ENCODE data around the gene CCDC97.
"Not testable (repeated sequence)": the region's sequence is repeated elsewhere in the genome, so short reads cannot be mapped to it uniquely, and the experiment has no call there.

CCDC97 gene

DNA sequence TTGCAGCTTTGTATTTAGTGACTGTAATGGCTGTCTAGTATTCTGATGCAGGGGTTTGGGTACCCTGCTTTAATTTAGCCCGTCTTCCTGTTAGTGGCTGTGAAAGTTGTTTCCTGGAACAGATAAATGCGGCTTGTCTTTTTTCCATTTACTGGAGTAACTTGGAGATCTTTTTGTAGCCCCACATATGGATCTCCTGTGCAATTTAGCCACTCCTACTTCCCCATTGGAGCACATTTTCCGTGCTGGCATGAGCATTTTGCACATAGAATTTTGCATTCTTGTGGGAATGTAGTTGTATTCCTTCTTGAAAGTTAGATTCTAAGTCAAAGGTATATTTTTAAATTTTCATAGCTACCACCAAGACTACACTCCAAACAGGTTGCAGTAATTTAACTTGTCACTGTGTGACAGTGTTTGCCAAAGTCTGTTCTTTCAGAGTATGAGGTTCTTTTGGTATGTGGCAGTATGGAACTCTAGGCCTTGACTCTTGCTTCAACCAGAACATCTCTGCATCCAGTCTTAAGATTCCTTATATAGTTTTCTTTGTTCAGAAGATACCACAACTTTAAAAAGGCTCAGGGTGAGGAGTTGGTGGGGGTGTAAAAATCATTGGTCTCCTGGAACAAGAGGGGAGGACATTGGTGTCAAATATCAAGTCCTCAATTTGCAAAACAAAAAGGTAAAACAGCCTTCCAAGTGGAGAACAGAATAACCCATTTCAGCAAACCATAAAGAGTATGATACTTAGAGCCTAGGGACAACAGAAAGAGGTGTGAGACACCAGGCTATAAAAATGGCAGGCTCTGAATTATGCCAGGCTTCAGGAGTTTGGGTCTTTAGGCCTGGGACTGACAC, 21.1 kb upstream of the CCDC97 start:
- no peak overlapping the region for H3K4me3 ChIP-seq (replicated peaks; ENCODE audit: low read depth, low read length)

DNA sequence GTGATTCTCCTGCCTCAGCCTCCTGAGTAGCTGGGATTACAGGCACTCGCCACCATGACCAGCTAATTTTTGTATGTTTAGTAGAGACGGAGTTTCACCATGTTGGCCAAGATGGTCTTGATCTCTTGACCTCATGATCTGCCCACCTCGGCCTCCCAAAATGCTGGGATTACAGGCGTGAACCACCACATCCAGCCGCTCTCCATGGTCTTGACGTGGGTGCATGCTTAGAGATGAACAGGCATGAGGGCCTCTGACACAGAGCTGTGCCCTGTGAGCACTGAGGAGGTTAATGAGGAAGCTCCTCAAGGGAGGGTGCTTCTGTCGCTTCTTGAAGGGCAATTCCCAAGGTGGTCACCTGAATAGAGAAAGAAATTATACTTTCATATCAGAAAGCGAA, 20.2 kb upstream of the CCDC97 start:
- H3K4me3 ChIP-seq (replicated peaks; ENCODE audit: low read depth, low read length); DNase-seq (ENCODE audit: low read depth): not testable (repeated sequence)

More for the DNA sequence above, 21.1 kb upstream of the CCDC97 start:
- TF ChIP-seq, protein P1, sequence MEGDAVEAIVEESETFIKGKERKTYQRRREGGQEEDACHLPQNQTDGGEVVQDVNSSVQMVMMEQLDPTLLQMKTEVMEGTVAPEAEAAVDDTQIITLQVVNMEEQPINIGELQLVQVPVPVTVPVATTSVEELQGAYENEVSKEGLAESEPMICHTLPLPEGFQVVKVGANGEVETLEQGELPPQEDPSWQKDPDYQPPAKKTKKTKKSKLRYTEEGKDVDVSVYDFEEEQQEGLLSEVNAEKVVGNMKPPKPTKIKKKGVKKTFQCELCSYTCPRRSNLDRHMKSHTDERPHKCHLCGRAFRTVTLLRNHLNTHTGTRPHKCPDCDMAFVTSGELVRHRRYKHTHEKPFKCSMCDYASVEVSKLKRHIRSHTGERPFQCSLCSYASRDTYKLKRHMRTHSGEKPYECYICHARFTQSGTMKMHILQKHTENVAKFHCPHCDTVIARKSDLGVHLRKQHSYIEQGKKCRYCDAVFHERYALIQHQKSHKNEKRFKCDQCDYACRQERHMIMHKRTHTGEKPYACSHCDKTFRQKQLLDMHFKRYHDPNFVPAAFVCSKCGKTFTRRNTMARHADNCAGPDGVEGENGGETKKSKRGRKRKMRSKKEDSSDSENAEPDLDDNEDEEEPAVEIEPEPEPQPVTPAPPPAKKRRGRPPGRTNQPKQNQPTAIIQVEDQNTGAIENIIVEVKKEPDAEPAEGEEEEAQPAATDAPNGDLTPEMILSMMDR (IDR thresholded peaks at IDR 0.05; ENCODE audit: low read length, missing control alignments) = no peak
- no peak for DNase-seq (ENCODE audit: low read depth)

DNA sequence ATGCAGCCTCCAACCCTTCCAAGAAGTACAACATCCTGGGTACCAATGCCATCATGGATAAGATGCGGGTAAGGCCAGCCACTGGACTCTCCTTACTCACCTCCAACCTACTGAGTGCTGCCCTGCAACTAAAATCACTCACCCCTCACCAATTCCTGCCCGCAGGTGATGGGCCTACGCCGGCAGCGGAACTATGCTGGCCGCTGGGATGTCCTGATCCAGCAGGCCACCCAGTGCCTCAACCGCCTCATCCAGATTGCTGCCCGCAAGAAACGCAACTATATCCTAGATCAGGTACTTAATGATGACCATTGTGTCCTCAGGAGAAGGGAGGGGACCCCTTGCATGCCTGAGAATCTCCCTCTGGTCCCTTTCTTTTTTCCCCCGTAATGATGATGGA, 15.6 kb upstream of the CCDC97 start:
- no peak for DNase-seq (ENCODE audit: low read depth)
- no peak overlapping the region for H3K4me3 ChIP-seq (replicated peaks; ENCODE audit: low read depth, low read length)
- TF ChIP-seq, protein P1 (IDR thresholded peaks at IDR 0.05; ENCODE audit: low read length, missing control alignments) = no peak

DNA sequence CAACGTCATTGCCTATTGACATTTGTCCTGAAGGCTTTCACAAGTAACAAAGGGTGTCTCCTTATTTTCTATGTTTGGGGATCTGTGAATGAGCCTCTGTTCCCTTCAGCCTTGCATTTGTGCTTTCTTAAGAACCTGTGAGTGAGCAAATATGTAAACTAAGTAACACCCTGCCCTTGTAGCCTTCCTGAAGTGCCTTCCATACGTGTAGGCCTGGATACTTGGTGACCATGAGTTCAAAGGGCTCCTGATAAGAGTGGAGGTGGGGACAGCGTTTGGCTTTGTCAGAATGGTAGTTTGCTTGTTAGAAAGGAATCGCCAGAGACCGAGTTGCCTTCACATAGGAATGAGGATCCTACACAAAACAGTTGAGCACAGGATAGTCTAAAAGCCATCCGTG, 14.5 kb upstream of the CCDC97 start:
- no peak overlapping the region for H3K4me3 ChIP-seq (replicated peaks; ENCODE audit: low read depth, low read length)
- TF ChIP-seq, protein P1 (IDR thresholded peaks at IDR 0.05; ENCODE audit: low read length, missing control alignments) = no peak
- DNase-seq (ENCODE audit: low read depth) = no peak

DNA sequence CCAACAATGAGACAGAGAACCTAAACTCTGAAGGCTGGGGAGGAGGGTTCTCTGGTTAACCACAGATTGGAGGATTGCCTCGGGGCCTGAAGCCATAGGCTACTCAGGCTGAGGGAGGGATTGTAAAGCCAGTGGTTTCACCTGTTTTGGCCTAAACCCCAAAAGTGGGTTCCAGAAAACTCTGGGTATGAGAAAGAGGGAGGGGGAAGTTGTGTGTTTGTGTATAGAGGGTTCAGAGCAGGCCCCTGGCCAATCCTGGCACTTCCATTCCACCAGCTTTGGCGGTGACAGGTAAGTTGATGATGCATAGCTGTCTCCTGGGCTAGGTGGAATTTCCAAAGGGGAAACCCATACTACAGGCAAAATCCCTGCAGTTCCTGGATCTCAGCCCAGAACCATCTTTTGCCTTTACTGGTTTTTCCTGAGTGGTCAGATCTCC, 13.5 kb upstream of the CCDC97 start:
- TF ChIP-seq, protein P1 (IDR thresholded peaks at IDR 0.05; ENCODE audit: low read length, missing control alignments) = no peak
- H3K4me3 ChIP-seq (replicated peaks; ENCODE audit: low read depth, low read length) = no peak overlapping the region
- DNase-seq (ENCODE audit: low read depth) = no peak

DNA sequence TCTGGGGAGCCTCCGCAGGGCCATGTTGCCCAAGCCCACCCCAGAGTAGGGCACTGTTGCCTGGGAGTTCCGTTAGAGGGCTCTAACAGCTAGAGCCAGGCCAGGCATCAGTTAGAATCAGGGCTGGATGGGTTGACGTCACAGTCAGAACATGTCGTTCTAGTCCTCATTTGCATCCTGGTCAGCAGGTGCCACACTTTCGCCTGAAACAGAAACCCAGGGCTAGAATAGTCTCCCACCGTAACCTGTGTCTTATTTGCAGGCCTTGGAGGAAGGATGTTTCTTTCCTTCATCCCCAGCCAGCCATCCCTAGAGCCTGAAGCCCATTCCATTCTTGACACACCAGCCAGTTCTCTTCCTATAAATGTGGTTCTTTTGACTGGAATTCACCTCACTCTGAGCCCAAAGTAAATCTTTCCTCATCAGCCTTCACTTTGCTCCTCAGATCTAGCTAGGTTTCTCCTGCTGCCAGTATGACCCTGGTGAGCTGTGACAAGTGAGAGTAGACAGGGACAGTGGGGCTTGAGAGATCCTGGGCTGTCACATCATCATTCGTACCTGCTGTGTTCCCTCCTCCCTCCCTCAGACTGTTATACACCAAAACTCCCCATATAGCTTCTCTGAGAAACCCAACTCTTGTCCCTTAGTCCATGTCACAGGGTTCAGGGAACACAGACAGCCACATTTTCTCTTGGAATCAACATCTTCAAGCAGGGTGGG, 12.2 kb upstream of the CCDC97 start:
- no peak for DNase-seq (ENCODE audit: low read depth)
- TF ChIP-seq, protein P1 (IDR thresholded peaks at IDR 0.05; ENCODE audit: low read length, missing control alignments) = no peak
- no peak overlapping the region for H3K4me3 ChIP-seq (replicated peaks; ENCODE audit: low read depth, low read length)

DNA sequence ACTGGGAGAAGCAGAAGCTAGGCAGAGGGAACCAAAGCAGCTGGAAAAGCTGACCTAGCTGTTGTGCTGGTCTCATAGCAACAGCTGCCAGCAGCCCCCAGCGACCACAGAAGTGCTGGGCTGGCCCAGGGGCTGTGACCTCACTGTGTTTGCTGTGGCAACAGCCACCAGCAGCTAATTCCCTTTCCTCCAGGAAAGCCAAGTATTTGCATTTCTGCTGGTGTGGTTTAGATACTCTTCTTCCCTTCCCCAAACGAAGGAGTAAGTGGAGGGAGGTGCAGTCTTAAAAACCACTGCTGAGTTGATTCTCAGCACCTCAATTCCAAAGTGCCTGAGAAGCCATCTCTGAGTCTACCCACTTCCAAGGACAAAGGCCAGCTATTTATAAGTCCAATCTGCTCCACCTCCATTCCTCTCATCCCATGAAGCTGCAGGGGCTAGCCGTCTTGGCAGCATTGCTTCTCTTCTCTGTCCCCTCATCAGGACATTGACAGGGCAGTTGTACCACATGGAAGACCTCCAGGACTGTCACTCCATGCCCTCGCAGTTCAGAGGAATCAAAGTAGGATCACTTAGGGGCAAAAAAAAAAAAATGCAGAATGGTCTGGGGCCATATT, 11.5 kb upstream of the CCDC97 start:
- TF ChIP-seq, protein P1 (IDR thresholded peaks at IDR 0.05; ENCODE audit: low read length, missing control alignments) = no peak
- DNase-seq (ENCODE audit: low read depth) = peak; percentile 74
- H3K4me3 ChIP-seq (replicated peaks; ENCODE audit: low read depth, low read length) = no peak overlapping the region

Measured in fibroblast of pulmonary artery (primary cell).